Activated T-helper 1 cell treated with anti-CD3 and anti-CD28 coated beads, Interleukin-12 subunit alpha, Interleukin-12 subunit beta, Interleukin-2, Interleukin-4 antibody, amounts not matched to agents 30 ng/mL and 10 ng/mL and 1 ng/mL, durations not matched to agents 14 hours and 24 hours and 36 hours (primary cell): ENCODE measurements around the gene ATAD1. TPM values are rescaled to one million over a fixed set of nuclear protein-coding genes. Genes with fewer than 3 reads are reported as not detected.

ENCODE experiments used
- DNase-seq: peaks from one replicate; pipeline ENCODE4 v3.0.0; 2021; ENCODE audit warnings: low spot score
- H3K27ac Mint-ChIP-seq: one replicate; pipeline ENCODE4 v1.8.0; 2021; ENCODE audit warnings: mild to moderate bottlenecking, mixed read lengths
- H3K27me3 Mint-ChIP-seq: one replicate; pipeline ENCODE4 v1.8.0; 2022; ENCODE audit warnings: mild to moderate bottlenecking, moderate library complexity, mixed read lengths; ENCODE audit not compliant: insufficient read depth
- H3K36me3 Mint-ChIP-seq: one replicate; pipeline ENCODE4 v1.8.0; 2021; ENCODE audit warnings: low read depth, mixed read lengths
- H3K4me1 Mint-ChIP-seq: one replicate; pipeline ENCODE4 v1.8.0; 2021; ENCODE audit warnings: low read depth, mixed read lengths
- H3K4me3 Mint-ChIP-seq: one replicate; pipeline ENCODE4 v1.8.0; 2021; ENCODE audit warnings: mild to moderate bottlenecking, moderate library complexity, mixed read lengths
- H3K9me3 Mint-ChIP-seq: one replicate; pipeline ENCODE4 v1.8.0; 2021; ENCODE audit warnings: mixed read lengths
- intact Hi-C: fragments of 100-400 bp; cut with micrococcal nuclease; formaldehyde crosslinking; loops from one replicate; pipeline ENCODE4 v1.15.1; 2024
- total RNA-seq: library from RNA; stranded (reverse); gene quantifications from 2 replicates; pipeline ENCODE4 v1.2.3, GENCODE V29; 2022

ATAD1 gene
- total RNA-seq, 1 donor from 2014 or later, result 50.1 TPM

GRCh38 chr10:87734987-87735827, 82.8 kb downstream of the ATAD1 start:
- no peaks in the 10 kb centered on the region for H3K4me1 Mint-ChIP-seq
- no peaks in the 10 kb centered on the region for H3K9me3 Mint-ChIP-seq
- H3K4me3 Mint-ChIP-seq, result no peak overlapping the region
- H3K27ac Mint-ChIP-seq, result no peak overlapping the region
- DNase-seq, result no peak
- intact Hi-C loops, result loop anchor here (1.0 to 2.0 kb wide), 2 partner anchors 78 to 202 kb away; no protein-coding TSS in a partner anchor
- no peaks in the 10 kb centered on the region for H3K36me3 Mint-ChIP-seq
- peaks cover 18% of the 10 kb centered on the region for H3K27me3 Mint-ChIP-seq

- intact Hi-C loops, result no loop called here
- Mint-ChIP-seq H3K4me1 (no peaks in the 10 kb centered on the region), H3K27ac (no peak overlapping the region), H3K4me3 (no peak overlapping the region), H3K9me3 (no peaks in the 10 kb centered on the region), H3K36me3 (no peaks in the 10 kb centered on the region), H3K27me3 (peaks cover 11% of the 10 kb centered on the region)
- no peak for DNase-seq
Measured at GRCh38 chr10:87733081-87733480, 84.9 kb downstream of the ATAD1 start.

- H3K4me3 Mint-ChIP-seq, result no peak overlapping the region
- no peaks in the 10 kb centered on the region for H3K36me3 Mint-ChIP-seq
- intact Hi-C loops, result no loop called here
- DNase-seq, result no peak
- no peaks in the 10 kb centered on the region for H3K9me3 Mint-ChIP-seq
- peaks cover 4% of the 10 kb centered on the region for H3K27me3 Mint-ChIP-seq
- H3K4me1 Mint-ChIP-seq, result no peaks in the 10 kb centered on the region
- H3K27ac Mint-ChIP-seq, result no peak overlapping the region
Measured at GRCh38 chr10:87729940-87730339, 88.1 kb downstream of the ATAD1 start.

- peaks cover 14% of the 10 kb centered on the region for H3K27me3 Mint-ChIP-seq
- intact Hi-C loops, result no loop called here
- no peaks in the 10 kb centered on the region for H3K4me1 Mint-ChIP-seq
- H3K36me3 Mint-ChIP-seq, result no peaks in the 10 kb centered on the region
- DNase-seq, result no peak
- H3K27ac Mint-ChIP-seq, result no peak overlapping the region
- no peak overlapping the region for H3K4me3 Mint-ChIP-seq
- no peaks in the 10 kb centered on the region for H3K9me3 Mint-ChIP-seq
Measured at GRCh38 chr10:87724789-87725188, 93.2 kb downstream of the ATAD1 start.

- Mint-ChIP-seq H3K36me3 (no peaks in the 10 kb centered on the region), H3K9me3 (no peaks in the 10 kb centered on the region), H3K4me3 (no peak overlapping the region), H3K27ac (no peak overlapping the region), H3K4me1 (no peaks in the 10 kb centered on the region), H3K27me3 (peaks cover 18% of the 10 kb centered on the region)
- DNase-seq, result no peak
- intact Hi-C loops, result no loop called here
Measured at GRCh38 chr10:87723500-87723899, 94.5 kb downstream of the ATAD1 start.

- H3K4me1 Mint-ChIP-seq, result no peaks in the 10 kb centered on the region
- no peaks in the 10 kb centered on the region for H3K36me3 Mint-ChIP-seq
- peaks cover 18% of the 10 kb centered on the region for H3K27me3 Mint-ChIP-seq
- intact Hi-C loops, result no loop called here
- DNase-seq, result no peak
- H3K27ac Mint-ChIP-seq, result no peak overlapping the region
- H3K4me3 Mint-ChIP-seq, result no peak overlapping the region
- no peaks in the 10 kb centered on the region for H3K9me3 Mint-ChIP-seq
Measured at GRCh38 chr10:87722716-87723115, 95.3 kb downstream of the ATAD1 start.

GRCh38 chr10:87721781-87722180, 96.2 kb downstream of the ATAD1 start:
- H3K27ac Mint-ChIP-seq, result no peak overlapping the region
- no peaks in the 10 kb centered on the region for H3K9me3 Mint-ChIP-seq
- no peak for DNase-seq
- H3K36me3 Mint-ChIP-seq, result no peaks in the 10 kb centered on the region
- peaks cover 18% of the 10 kb centered on the region for H3K27me3 Mint-ChIP-seq
- no peak overlapping the region for H3K4me3 Mint-ChIP-seq
- intact Hi-C loops, result no loop called here
- no peaks in the 10 kb centered on the region for H3K4me1 Mint-ChIP-seq

- intact Hi-C loops, result no loop called here
- DNase-seq, result no peak
- no peak overlapping the region for H3K27ac Mint-ChIP-seq
- H3K4me1 Mint-ChIP-seq, result peaks cover 10% of the 10 kb centered on the region
- no peak overlapping the region for H3K4me3 Mint-ChIP-seq
- no peaks in the 10 kb centered on the region for H3K36me3 Mint-ChIP-seq
- peaks cover 18% of the 10 kb centered on the region for H3K27me3 Mint-ChIP-seq
- no peaks in the 10 kb centered on the region for H3K9me3 Mint-ChIP-seq
Measured at GRCh38 chr10:87720665-87721064, 97.4 kb downstream of the ATAD1 start.

- no peak for DNase-seq
- Mint-ChIP-seq H3K36me3 (no peaks in the 10 kb centered on the region), H3K4me1 (peaks cover 11% of the 10 kb centered on the region), H3K9me3 (no peaks in the 10 kb centered on the region), H3K4me3 (no peak overlapping the region), H3K27ac (no peak overlapping the region), H3K27me3 (peaks cover 13% of the 10 kb centered on the region)
- intact Hi-C loops, result no loop called here
Measured at GRCh38 chr10:87716348-87716670, 101.7 kb downstream of the ATAD1 start.

GRCh38 chr10:87715552-87716347, 102.3 kb downstream of the ATAD1 start:
- Mint-ChIP-seq H3K27me3 (peaks cover 14% of the 10 kb centered on the region), H3K4me3 (no peak overlapping the region)

GRCh38 chr10:87713707-87714106, 104.3 kb downstream of the ATAD1 start:
- no peak overlapping the region for H3K27ac Mint-ChIP-seq
- DNase-seq, result no peak
- peaks cover 11% of the 10 kb centered on the region for H3K4me1 Mint-ChIP-seq
- H3K27me3 Mint-ChIP-seq, result peaks cover 11% of the 10 kb centered on the region
- no peak overlapping the region for H3K4me3 Mint-ChIP-seq
- H3K36me3 Mint-ChIP-seq, result no peaks in the 10 kb centered on the region
- intact Hi-C loops, result no loop called here
- no peaks in the 10 kb centered on the region for H3K9me3 Mint-ChIP-seq

More at GRCh38 chr10:87715552-87716347, 102.3 kb downstream of the ATAD1 start:
- Mint-ChIP-seq H3K27ac (no peak overlapping the region), H3K36me3 (no peaks in the 10 kb centered on the region), H3K9me3 (no peaks in the 10 kb centered on the region), H3K4me1 (peaks cover 11% of the 10 kb centered on the region)
- intact Hi-C loops, result no loop called here
- DNase-seq, result no peak

- Mint-ChIP-seq H3K27me3 (peaks cover 13% of the 10 kb centered on the region), H3K4me1 (peaks cover 11% of the 10 kb centered on the region), H3K36me3 (no peaks in the 10 kb centered on the region), H3K9me3 (no peaks in the 10 kb centered on the region), H3K27ac (no peak overlapping the region), H3K4me3 (no peak overlapping the region)
- intact Hi-C loops, result no loop called here
- no peak for DNase-seq
Measured at GRCh38 chr10:87712913-87713616, 105.0 kb downstream of the ATAD1 start.

- H3K4me1 Mint-ChIP-seq, result no peaks in the 10 kb centered on the region
- peaks cover 22% of the 10 kb centered on the region for H3K27me3 Mint-ChIP-seq
- intact Hi-C loops, result no loop called here
- H3K36me3 Mint-ChIP-seq, result no peaks in the 10 kb centered on the region
- no peak for DNase-seq
- no peak overlapping the region for H3K4me3 Mint-ChIP-seq
- no peaks in the 10 kb centered on the region for H3K9me3 Mint-ChIP-seq
- no peak overlapping the region for H3K27ac Mint-ChIP-seq
Measured at GRCh38 chr10:87707254-87707653, 110.8 kb downstream of the ATAD1 start.
